GM18499 (cell line): ENCODE data around the gene EGFL6.
"Not testable (repeated sequence)": the region's sequence is repeated elsewhere in the genome, so short reads cannot be mapped to it uniquely, and the experiment has no call there.

Source experiments
- ATAC-seq: cut with Tn5 transposase; IDR thresholded peaks from one replicate; pipeline ENCODE4 v1.9.1; 2021; ENCODE audit warnings: moderate number of reproducible peaks; ENCODE audit not compliant: insufficient read depth, unreplicated experiment

EGFL6 gene

GRCh38 chrX:13587786-13588477, 18.5 kb downstream of the EGFL6 start:
- no peak for ATAC-seq

GRCh38 chrX:13590207-13590606, 20.8 kb downstream of the EGFL6 start:
- ATAC-seq: no peak

- ATAC-seq: no peak
Observed at GRCh38 chrX:13590914-13591313, 21.5 kb downstream of the EGFL6 start.

GRCh38 chrX:13597874-13598273, 28.5 kb downstream of the EGFL6 start:
- no peak for ATAC-seq

DNA sequence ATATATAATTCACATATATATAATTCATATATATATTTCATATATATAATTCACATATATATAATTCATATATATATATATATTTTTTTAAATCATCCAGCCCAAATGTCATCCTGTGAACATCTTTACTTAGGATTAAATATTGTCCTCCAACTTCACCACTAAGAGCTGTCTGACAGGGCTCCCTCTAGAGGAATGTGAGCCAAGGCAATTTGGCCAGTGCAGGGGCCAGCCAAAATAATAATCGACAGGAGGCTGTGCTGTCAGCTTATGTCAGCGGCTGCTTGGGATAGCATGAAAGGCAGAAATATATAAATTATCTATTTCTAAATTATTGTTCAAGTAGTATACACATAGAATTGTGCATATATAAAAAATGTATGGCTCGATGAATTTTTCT, 29.5 kb downstream of the EGFL6 start:
- ATAC-seq: no peak

DNA sequence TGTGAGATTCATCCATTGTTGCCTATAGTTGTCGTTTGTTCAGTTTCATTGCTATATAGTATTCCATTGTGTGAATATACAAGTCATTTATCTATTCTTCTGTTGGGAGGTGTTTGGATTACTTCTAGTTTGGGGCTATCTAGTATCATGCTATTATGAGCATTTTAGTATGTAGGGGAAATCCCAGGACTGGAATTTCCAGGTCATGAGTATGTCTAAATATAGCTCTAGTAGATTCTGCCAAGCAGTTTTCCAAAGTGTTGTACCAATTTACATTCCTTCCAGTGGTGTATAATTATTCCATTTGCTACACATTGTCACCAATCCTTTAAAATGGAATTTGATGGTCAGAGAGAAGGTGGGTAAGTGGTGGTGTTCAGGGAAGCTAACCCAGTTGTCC, 30.1 kb downstream of the EGFL6 start:
- ATAC-seq: no peak

GRCh38 chrX:13605611-13606010, 36.2 kb downstream of the EGFL6 start:
- no peak for ATAC-seq

DNA sequence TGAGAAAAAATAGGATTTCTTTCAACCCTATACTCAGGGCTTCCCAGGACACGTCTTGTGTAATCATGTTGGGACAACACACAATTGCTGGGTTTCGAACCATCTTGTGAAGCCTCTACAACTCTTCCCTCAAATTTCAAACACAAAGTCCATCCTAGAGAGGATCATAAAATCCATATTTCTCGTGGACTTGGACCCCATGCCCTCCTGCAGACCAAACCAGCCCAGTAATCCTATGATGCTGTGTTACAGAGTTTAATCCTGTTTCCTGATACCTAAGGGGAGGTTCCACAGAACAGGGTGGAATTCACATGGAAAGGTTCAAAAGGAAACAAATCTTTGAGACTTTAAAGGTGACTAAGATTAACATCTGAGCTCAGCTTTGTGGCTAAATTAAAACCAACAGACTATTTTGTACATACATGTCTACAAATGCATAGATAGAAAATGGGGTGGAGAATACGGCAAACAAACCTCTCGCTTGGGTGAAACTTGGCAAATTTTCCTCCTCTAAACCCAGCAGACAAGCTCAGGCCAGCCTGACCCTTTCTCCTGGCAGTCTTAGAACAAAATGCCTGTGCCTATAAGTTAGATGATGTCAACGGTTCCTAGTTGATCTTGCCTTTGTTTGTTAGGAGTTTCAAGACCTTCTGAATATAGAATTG, 38.1 kb downstream of the EGFL6 start:
- no peak for ATAC-seq

- no peak for ATAC-seq
Observed at GRCh38 chrX:13607996-13608365, 38.6 kb downstream of the EGFL6 start.

GRCh38 chrX:13614154-13614553, 44.8 kb downstream of the EGFL6 start:
- ATAC-seq: no peak

DNA sequence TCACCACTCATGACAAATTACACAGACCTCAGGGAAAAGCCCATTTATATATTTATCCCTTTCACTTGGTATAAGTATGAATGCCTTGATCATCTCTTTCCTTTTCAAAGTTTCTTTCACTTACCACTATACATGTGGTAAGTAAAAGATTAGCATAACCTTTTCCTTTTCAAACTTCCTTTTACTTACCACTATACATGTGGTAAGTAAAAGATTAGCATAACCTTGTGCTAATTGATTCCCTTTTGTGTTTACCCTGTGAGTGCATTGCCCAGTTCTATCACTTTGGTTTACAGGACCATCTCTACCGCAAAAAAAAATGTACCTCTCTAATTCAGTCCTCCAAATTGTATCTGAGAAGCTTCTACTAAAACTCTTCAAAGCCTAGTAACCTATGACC, 50.8 kb downstream of the EGFL6 start:
- no peak for ATAC-seq

DNA sequence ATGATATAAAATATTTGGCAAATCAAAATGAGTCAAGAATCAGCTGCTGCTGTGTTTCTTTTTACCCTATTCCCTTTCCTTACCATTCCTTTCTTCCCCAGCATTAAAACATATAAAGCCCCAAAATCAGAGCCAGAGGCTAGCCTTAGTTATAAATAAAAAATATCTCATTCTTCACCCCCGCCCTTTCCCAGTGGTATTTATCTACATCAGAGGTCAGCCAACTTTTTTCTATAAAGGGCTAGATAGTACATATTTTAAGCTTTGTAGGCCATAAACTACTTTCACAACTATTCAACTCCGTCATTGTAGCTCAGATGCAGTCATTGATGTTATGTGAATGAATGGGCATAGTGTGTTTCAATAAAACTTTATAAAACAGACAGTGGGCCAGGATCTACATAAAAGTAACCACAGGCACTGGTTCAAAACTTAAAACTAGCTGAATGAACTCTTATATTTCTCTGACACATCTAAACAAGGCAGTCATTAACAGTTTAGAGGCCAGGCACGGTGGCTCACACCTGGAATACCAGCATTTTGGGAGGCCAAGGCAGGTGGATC, 53.1 kb downstream of the EGFL6 start:
- no peak for ATAC-seq

GRCh38 chrX:13627306-13627705, 57.9 kb downstream of the EGFL6 start:
- ATAC-seq: no peak

DNA sequence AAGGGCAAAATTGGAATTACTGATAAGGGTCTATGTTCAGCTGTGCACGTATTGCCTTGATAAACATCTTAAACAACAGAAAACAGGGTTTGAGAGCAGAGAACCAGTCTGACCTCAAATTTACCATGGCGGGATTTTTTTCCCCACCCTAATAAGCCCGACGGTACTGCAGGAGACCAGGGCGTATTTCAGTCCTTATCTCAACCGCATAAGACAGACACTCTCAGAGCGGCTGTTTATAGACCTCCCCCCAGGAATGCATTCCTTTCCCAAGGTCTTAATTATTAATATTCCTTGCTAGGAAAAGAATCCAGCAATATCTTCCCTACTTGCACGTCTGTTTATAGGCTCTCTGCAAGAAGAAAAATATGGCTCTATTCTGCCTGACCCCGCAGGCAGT, 67.8 kb downstream of the EGFL6 start:
- ATAC-seq: not testable (repeated sequence)

GRCh38 chrX:13638021-13638420, 68.6 kb downstream of the EGFL6 start:
- ATAC-seq: no peak

DNA sequence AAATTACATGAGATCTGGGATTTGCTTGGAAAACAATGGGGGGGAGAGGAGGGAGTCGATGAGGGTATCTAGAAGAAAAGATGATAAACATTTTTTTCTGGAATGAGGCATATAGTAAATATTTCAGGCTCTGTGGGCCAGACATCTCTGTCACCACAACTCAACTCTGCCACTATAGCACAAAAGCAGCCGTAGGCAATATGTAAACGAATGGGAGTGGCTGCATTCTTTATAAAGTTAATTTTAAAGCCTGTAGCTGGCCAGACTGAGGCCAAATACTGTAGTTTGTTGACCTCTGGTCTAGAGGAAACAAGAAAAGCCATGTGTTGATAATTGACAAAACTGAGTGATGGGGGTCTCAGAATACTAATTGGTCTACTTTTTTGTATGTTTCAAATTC, 69.4 kb downstream of the EGFL6 start:
- no peak for ATAC-seq

GRCh38 chrX:13641684-13642083, 72.3 kb downstream of the EGFL6 start:
- ATAC-seq: not testable (repeated sequence)

DNA sequence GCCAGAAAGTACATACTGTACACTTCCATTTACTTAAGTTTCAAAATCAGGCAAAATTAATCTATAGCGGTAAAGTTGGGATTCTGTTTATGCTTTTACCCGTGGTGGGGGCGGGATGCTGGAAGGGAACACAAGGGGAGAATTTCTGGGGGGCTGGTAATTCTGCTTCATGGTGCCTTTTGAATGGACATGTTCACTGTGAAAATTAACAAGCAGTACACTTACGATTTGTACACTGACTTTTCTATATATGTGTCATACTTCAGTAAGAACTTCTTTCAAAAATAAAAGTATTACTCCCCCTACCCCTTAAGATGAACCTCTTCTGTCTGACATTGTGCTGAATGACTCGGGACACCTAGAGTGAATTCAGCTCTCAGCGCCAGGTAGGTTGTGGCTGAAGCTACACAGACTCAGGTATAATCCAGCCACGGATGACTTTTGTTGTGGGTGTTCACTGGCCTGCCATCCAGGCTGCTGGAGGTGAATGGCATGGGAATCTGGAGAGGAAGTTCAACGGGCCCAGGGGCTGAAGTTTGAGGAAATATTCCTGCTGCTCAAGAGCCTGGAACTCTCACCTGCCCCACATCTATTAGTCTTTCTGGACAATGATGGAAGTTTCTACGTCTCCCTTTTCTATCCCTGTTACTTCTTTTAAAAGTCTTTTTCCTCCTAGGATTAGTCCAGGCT, 76.2 kb downstream of the EGFL6 start:
- ATAC-seq: no peak

- no peak for ATAC-seq
Observed at GRCh38 chrX:13646154-13646549, 76.8 kb downstream of the EGFL6 start.

DNA sequence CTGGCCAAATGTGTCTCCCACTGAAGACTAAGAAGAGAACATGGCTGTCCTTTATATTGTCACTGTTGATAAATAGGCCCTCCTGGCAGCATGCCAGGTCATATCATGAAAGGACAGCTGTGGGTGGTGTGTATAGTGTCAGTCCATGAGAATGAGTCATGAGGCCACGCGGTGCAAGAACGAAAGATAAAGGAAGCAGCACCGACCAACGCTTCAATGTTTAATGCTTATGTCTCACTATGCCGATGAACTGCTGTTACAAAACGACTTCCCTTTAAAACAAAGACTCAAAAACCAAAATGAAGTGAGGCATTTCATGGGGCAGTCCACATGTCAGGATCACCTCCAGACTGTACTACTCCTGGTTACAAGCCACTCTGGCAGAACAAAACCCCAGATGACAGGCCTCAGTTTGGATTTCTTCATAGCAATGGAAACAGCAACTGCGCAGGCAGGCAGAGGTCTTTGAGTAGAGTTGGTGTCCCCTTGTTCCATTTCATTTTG, 78.4 kb downstream of the EGFL6 start:
- ATAC-seq: no peak

- ATAC-seq: not testable (repeated sequence)
Observed at GRCh38 chrX:13648336-13648735, 78.9 kb downstream of the EGFL6 start.
